ENCODE data around the gene CARMIL1. TPM values are rescaled to one million over a fixed set of nuclear protein-coding genes. Genes with fewer than 3 reads are reported as not detected.

Gene CARMIL1
- total RNA-seq, 2 donors from 2014 or later, result 28.7 to 31.6 TPM

DNA sequence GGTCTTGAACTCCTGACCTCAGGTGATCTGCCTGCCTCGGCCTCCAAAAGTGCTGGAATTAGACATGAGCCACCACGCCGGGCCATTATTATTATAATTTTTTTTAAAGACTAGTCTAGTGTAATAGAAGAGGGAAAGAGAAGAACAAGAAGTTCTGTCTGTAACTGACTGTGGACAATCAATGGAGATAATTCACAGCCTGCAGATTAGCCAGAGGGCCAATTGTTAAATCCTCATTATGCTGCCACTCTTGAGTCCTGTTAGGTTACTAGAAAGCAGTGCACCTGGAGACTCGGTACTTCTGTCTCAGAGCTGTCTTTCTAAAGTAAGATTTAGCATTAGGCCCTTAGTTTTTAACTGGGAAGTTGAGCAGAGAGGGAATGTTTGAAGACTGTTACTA, 37.5 kb downstream of the CARMIL1 start:
- no peak for DNase-seq

DNA sequence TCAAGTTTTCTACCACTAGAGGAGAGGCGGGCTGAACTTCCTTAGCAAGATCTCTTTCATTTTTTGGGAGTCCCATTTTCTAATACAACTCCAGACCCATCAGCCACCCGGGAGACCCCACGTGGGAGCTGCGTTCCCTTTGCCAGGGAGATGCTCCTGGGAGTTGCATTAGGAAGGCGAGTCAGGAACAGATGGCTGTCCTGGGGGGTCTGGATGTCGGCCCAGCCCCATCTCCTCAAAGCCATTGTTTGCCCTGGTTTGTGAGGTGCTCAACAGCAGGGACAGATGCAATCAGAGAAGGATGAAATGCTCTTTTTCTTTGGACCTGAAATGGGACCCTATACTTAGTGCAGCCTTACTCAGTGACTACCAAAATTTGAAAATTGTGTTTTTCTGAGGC, 39.4 kb downstream of the CARMIL1 start:
- 95% methylated on average over 6 of the region's 6 CpGs; no CpG with 5 or more reads in 1 of the 2 experiments for WGBS, 2 experiments (ENCODE audit: insufficient coverage in 1 of 2, insufficient read length in 1 of 2)
- no peaks in the 10 kb centered on the region for H3K9me3 ChIP-seq (ENCODE audit: control insufficient read depth, low read length)
- H3K27me3 Mint-ChIP-seq (ENCODE audit: insufficient read depth), result no peaks in the 10 kb centered on the region
- H3K4me3 Mint-ChIP-seq, result no peak overlapping the region
- no peaks in the 10 kb centered on the region for H3K27me3 ChIP-seq (ENCODE audit: control insufficient read depth, insufficient read depth, low read length, poor library complexity, severe bottlenecking)
- no peak for DNase-seq
- no peak overlapping the region for H3K27ac ChIP-seq (ENCODE audit: low read depth, low read length)
- H3K36me3 ChIP-seq (ENCODE audit: control insufficient read depth, insufficient read depth, low read length), result no peaks in the 10 kb centered on the region
- H3K4me1 ChIP-seq (ENCODE audit: control insufficient read depth, insufficient read depth, low read length), result peaks cover 25% of the 10 kb centered on the region
- H3K36me3 Mint-ChIP-seq (ENCODE audit: low read depth), result no peaks in the 10 kb centered on the region
- no peak overlapping the region for H3K27ac Mint-ChIP-seq
- H3K4me1 Mint-ChIP-seq, result peaks cover 58% of the 10 kb centered on the region
- no peak overlapping the region for H3K9ac ChIP-seq (ENCODE audit: extremely low read depth, low read length, poor library complexity, severe bottlenecking)
- TF ChIP-seq, protein P1, sequence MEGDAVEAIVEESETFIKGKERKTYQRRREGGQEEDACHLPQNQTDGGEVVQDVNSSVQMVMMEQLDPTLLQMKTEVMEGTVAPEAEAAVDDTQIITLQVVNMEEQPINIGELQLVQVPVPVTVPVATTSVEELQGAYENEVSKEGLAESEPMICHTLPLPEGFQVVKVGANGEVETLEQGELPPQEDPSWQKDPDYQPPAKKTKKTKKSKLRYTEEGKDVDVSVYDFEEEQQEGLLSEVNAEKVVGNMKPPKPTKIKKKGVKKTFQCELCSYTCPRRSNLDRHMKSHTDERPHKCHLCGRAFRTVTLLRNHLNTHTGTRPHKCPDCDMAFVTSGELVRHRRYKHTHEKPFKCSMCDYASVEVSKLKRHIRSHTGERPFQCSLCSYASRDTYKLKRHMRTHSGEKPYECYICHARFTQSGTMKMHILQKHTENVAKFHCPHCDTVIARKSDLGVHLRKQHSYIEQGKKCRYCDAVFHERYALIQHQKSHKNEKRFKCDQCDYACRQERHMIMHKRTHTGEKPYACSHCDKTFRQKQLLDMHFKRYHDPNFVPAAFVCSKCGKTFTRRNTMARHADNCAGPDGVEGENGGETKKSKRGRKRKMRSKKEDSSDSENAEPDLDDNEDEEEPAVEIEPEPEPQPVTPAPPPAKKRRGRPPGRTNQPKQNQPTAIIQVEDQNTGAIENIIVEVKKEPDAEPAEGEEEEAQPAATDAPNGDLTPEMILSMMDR (conservative IDR thresholded peaks at IDR 0.05), result no peak
- H3K9me3 Mint-ChIP-seq, result no peaks in the 10 kb centered on the region
- H3K4me3 ChIP-seq (ENCODE audit: low read length), result no peak overlapping the region

More for the DNA sequence above, 37.5 kb downstream of the CARMIL1 start:
- Histone ChIP-seq H3K9ac (ENCODE audit: extremely low read depth, low read length, poor library complexity, severe bottlenecking) (no peak overlapping the region), H3K27ac (ENCODE audit: low read depth, low read length) (no peak overlapping the region), H3K36me3 (ENCODE audit: control insufficient read depth, insufficient read depth, low read length) (no peaks in the 10 kb centered on the region), H3K9me3 (ENCODE audit: control insufficient read depth, low read length) (no peaks in the 10 kb centered on the region), H3K4me3 (ENCODE audit: low read length) (no peak overlapping the region), H3K4me1 (ENCODE audit: control insufficient read depth, insufficient read depth, low read length) (peaks cover 32% of the 10 kb centered on the region), H3K27me3 (ENCODE audit: control insufficient read depth, insufficient read depth, low read length, poor library complexity, severe bottlenecking) (no peaks in the 10 kb centered on the region)
- no peak overlapping the region for H3K27ac Mint-ChIP-seq
- no peaks in the 10 kb centered on the region for H3K36me3 Mint-ChIP-seq (ENCODE audit: low read depth)
- WGBS, 2 experiments (ENCODE audit: insufficient coverage in 1 of 2, insufficient read length in 1 of 2), result 76 to 86% methylated on average over 1 to 2 of the region's 4 CpGs
- peaks cover 78% of the 10 kb centered on the region for H3K4me1 Mint-ChIP-seq
- no peak overlapping the region for H3K4me3 Mint-ChIP-seq
- no peaks in the 10 kb centered on the region for H3K27me3 Mint-ChIP-seq (ENCODE audit: insufficient read depth)
- TF ChIP-seq, protein P1 (conservative IDR thresholded peaks at IDR 0.05), result no peak
- H3K9me3 Mint-ChIP-seq, result no peaks in the 10 kb centered on the region

DNA sequence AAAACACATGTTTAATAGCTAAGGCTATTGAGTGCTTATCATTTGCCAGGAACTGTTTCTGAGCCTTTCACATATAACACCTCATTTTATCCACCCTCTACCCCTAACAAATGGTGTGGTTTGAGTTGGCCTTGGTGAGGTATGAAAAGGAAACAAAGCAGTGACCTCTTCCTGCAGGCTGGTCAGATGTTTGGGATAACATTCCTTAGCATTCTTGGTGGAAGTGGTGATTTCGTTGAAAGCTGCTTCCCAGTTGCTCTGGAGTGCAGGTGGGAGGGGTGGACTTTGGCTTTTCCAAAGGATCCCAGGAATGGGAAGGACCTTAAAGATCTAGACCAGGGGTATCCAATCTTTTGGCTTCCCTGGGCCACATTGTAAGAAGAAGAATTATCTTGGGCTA, 41.3 kb downstream of the CARMIL1 start:
- Histone ChIP-seq H3K4me1 (ENCODE audit: control insufficient read depth, insufficient read depth, low read length) (peaks cover 25% of the 10 kb centered on the region), H3K27me3 (ENCODE audit: control insufficient read depth, insufficient read depth, low read length, poor library complexity, severe bottlenecking) (no peaks in the 10 kb centered on the region), H3K27ac (ENCODE audit: low read depth, low read length) (no peak overlapping the region), H3K36me3 (ENCODE audit: control insufficient read depth, insufficient read depth, low read length) (no peaks in the 10 kb centered on the region), H3K9me3 (ENCODE audit: control insufficient read depth, low read length) (no peaks in the 10 kb centered on the region), H3K4me3 (ENCODE audit: low read length) (no peak overlapping the region), H3K9ac (ENCODE audit: extremely low read depth, low read length, poor library complexity, severe bottlenecking) (no peak overlapping the region)
- Mint-ChIP-seq H3K9me3 (no peaks in the 10 kb centered on the region), H3K4me1 (peaks cover 54% of the 10 kb centered on the region), H3K36me3 (ENCODE audit: low read depth) (no peaks in the 10 kb centered on the region), H3K4me3 (no peak overlapping the region), H3K27me3 (ENCODE audit: insufficient read depth) (no peaks in the 10 kb centered on the region), H3K27ac (peak overlapping the region; percentile 71)
- DNase-seq, result peak; percentile 67
- WGBS, 2 experiments (ENCODE audit: insufficient coverage in 1 of 2, insufficient read length in 1 of 2), result 17 to 50% methylated on average over 1 of the region's 1 CpG
- TF ChIP-seq, protein P1 (conservative IDR thresholded peaks at IDR 0.05), result no peak

Data from endodermal cell (in vitro differentiated cells).